ENCODE results near the gene RNF111.

DNA sequence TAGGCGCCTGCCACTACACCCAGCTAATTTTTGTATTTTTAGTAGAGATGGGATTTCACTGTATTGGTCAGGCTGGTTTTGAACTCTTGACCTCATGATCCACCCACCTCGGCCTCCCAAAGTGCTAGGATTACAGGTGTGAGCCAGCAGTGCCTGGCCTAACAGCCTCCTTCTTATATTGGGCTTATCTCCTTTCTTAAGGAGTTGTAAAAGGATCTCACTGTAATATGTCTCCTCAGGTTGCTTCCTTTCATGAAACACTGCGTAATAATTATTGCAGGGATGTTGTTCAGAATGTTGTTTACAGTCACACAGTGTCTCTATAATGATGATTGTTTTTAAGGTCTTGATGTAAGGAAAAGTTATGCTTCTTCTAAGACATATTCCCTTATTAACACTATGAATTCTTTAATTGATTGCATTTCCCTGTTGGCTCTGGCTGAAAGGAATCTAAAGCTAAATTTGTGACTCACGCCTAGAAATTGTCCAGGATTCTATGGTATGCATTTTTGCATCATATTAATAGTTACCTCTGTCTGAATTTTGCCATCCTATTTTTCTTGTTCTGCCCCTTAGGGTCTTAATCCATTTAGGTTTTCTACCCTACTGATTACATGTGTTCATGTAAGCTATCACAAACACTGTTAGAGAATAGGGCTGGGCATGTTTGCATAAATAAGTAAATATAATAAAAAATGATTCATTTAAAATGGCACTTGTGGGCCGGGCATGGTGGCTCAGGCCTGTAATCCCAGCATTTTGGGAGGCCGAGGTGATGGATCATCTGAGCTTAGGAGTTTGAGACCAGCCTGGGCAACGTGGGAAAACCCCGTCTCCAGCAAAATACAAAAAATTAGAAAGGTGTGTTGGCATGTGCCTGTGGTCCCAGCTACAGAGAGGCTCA, 24.5 kb upstream of the RNF111 start:
- TF ChIP-seq ZNF232 (CRISPR knock-in tag; IDR thresholded peaks at IDR 0.05), result no peak
- TF ChIP-seq, protein P1, sequence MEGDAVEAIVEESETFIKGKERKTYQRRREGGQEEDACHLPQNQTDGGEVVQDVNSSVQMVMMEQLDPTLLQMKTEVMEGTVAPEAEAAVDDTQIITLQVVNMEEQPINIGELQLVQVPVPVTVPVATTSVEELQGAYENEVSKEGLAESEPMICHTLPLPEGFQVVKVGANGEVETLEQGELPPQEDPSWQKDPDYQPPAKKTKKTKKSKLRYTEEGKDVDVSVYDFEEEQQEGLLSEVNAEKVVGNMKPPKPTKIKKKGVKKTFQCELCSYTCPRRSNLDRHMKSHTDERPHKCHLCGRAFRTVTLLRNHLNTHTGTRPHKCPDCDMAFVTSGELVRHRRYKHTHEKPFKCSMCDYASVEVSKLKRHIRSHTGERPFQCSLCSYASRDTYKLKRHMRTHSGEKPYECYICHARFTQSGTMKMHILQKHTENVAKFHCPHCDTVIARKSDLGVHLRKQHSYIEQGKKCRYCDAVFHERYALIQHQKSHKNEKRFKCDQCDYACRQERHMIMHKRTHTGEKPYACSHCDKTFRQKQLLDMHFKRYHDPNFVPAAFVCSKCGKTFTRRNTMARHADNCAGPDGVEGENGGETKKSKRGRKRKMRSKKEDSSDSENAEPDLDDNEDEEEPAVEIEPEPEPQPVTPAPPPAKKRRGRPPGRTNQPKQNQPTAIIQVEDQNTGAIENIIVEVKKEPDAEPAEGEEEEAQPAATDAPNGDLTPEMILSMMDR (IDR thresholded peaks at IDR 0.05), result no peak

All from WTC11 (cell line).